HG03460 (cell line): ENCODE results near the gene LRRTM3.

ENCODE experiments used
- ATAC-seq: cut with Tn5 transposase; IDR thresholded peaks from one replicate; pipeline ENCODE4 v1.9.1; 2021; ENCODE audit not compliant: unreplicated experiment

Gene LRRTM3

GRCh38 chr10:67112765-67113164 lies 186.9 kb downstream of the LRRTM3 start:
- ATAC-seq = no peak

- ATAC-seq = no peak
Measured at GRCh38 chr10:67114945-67115344, 189.1 kb downstream of the LRRTM3 start.

GRCh38 chr10:67115972-67116371 lies 190.1 kb downstream of the LRRTM3 start:
- no peak for ATAC-seq

GRCh38 chr10:67119651-67120050 lies 193.8 kb downstream of the LRRTM3 start:
- no peak for ATAC-seq

- ATAC-seq = no peak
Measured at GRCh38 chr10:67127441-67127840, 201.6 kb downstream of the LRRTM3 start.

GRCh38 chr10:67140641-67141040 lies 214.8 kb downstream of the LRRTM3 start:
- ATAC-seq = no peak

GRCh38 chr10:67141300-67141699 lies 215.5 kb downstream of the LRRTM3 start:
- no peak for ATAC-seq

GRCh38 chr10:67144530-67144929 lies 218.7 kb downstream of the LRRTM3 start:
- ATAC-seq = no peak
